ENCODE data around the gene FTH1. TPM values are rescaled to one million over a fixed set of nuclear protein-coding genes. Genes with fewer than 3 reads are reported as not detected.
A peak's percentile ranks its signal among the peaks of the same experiment; 100 is the strongest.
"Not testable (repeated sequence)": the region's sequence is repeated elsewhere in the genome, so short reads cannot be mapped to it uniquely, and the experiment has no call there.

The FTH1 gene
- total RNA-seq: 1,270 TPM

- H3K27me3 ChIP-seq (ENCODE audit: insufficient read depth, low read length): no peaks in the 10 kb centered on the region
- peaks cover 78% of the 10 kb centered on the region for H3K4me1 ChIP-seq (ENCODE audit: insufficient read depth, low read length)
Measured at GRCh38 chr11:61967116-61967923, at the start of gene FTH1. TSS of gene FTH1 (minus strand) at chr11:61967634. CDS start at chr11:61967425, 209 bp downstream.

DNA sequence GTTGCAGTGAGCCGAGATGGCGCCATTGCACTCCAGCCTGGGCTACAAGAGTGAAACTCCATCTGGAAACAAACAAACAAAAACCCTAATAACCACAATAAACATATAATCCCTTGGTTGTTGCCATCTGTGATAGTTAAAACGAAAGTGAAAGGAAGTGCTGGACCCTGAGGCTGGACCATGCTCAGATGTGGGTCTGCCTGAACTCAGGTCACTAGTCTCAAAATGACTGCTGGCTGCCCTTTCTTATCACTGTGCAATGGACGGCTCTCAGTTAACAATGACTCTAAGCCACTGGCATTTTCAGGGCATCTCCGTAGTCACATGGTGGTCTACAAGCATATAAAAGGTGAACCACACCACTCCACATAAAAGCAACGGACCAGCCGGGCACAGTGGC, 48.2 kb upstream of the FTH1 start:
- Histone ChIP-seq H3K27me3 (ENCODE audit: insufficient read depth, low read length) (no peaks in the 10 kb centered on the region), H3K4me3 (ENCODE audit: low read length) (no peak overlapping the region), H3K9me3 (ENCODE audit: low read depth, low read length) (no peaks in the 10 kb centered on the region), H3K4me1 (ENCODE audit: insufficient read depth, low read length) (peaks cover 19% of the 10 kb centered on the region)

More at GRCh38 chr11:61967116-61967923, at the start of gene FTH1:
- Histone ChIP-seq H3K4me3 (ENCODE audit: low read length) (peak within 1 kb of the TSS; percentile 96), H3K9me3 (ENCODE audit: low read depth, low read length) (no peaks in the 10 kb centered on the region)

GRCh38 chr11:62013537-62014476, 46.4 kb upstream of the FTH1 start:
- no peaks in the 10 kb centered on the region for H3K27me3 ChIP-seq (ENCODE audit: insufficient read depth, low read length)

DNA sequence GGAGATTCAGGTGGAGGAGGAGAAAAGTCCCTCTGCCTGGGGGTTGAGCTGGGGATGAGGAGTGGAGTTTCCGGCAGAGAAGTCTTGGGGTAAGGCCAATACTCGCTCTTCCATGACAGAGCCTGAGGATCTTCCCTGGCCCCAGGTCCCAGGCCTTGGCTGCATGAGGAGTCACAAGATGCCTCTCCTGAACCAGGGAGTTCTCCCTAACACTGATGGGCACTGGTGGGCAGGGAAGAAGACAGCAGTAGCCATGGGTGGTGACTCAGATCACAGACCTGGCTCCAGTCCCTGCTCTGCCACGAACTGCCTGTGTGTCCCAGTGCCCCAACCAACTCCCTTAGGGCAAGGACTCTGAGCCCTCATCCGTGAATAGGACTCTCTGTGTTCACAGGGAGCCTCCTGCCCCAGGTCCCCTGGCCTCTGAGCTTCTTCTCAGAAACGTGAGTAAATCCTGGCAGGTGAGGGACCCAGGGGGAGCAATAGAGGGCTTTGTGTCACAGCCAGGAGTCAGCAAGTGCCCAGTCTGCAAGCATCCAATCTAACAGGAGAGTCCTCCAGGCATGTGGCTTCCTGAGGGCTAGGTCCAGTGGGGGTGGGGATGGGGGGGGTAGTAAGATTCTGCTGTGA, 45.5 kb upstream of the FTH1 start:
- no peaks in the 10 kb centered on the region for H3K9me3 ChIP-seq (ENCODE audit: low read depth, low read length)
- no peaks in the 10 kb centered on the region for H3K4me1 ChIP-seq (ENCODE audit: insufficient read depth, low read length)
- no peak overlapping the region for H3K4me3 ChIP-seq (ENCODE audit: low read length)
- H3K27me3 ChIP-seq (ENCODE audit: insufficient read depth, low read length): no peaks in the 10 kb centered on the region

More at GRCh38 chr11:62013537-62014476, 46.4 kb upstream of the FTH1 start:
- H3K4me3 ChIP-seq (ENCODE audit: low read length): no peak overlapping the region
- H3K9me3 ChIP-seq (ENCODE audit: low read depth, low read length): no peaks in the 10 kb centered on the region
- peaks cover 5% of the 10 kb centered on the region for H3K4me1 ChIP-seq (ENCODE audit: insufficient read depth, low read length)

DNA sequence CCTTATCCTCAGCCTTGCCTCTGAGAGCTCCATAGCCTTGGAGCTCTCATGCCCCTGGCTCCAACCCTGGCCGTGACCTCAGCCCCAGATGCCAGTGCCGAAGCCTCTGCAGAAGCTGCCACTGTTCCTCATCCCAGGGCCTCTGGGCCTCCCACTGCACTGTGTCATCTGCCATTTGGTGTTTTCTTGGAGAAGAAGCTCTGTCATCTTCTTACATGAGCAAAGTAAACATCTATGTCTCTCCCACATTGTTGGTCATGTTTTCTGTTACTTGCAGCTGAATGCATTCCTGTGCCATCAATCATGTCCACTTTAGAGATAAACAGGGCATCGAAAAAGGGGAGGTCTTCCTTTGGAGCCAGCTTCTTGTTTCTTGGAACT, 45.0 kb upstream of the FTH1 start:
- Histone ChIP-seq H3K27me3 (ENCODE audit: insufficient read depth, low read length) (no peaks in the 10 kb centered on the region), H3K4me1 (ENCODE audit: insufficient read depth, low read length) (no peaks in the 10 kb centered on the region), H3K4me3 (ENCODE audit: low read length) (no peak overlapping the region), H3K9me3 (ENCODE audit: low read depth, low read length) (no peaks in the 10 kb centered on the region)

GRCh38 chr11:62011881-62012280, 44.4 kb upstream of the FTH1 start:
- Histone ChIP-seq H3K4me1 (ENCODE audit: insufficient read depth, low read length) (no peaks in the 10 kb centered on the region), H3K4me3 (ENCODE audit: low read length) (no peak overlapping the region), H3K27me3 (ENCODE audit: insufficient read depth, low read length) (no peaks in the 10 kb centered on the region), H3K9me3 (ENCODE audit: low read depth, low read length) (no peaks in the 10 kb centered on the region)

DNA sequence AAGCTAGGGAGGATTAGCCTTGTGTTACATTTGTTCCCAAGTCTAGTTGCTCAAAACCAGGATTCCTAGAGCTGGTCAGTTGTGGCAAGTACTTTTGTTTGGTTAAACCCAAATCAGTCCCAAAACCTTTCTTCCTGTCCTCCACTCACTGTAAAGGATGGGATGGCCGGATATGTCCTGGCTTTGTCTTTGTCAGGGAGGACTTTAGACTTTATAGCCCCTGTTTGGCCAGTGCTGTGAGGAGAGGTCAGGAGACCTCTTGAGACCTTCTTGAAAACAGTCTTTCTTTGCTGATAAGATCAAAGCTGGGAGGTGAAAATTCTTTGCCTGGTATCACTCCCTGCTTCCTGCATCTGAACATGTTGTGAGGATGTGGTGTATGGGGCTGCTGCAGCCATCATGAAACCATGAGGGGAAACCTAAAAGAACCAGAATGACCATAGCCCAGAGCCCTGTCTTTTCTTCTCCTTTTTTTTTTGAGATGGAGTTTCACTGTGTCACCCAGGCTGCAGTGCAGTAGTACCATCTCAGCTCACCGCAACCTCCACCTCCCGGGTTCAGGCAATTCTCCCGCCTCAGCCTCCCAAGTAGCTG, 43.6 kb upstream of the FTH1 start:
- Histone ChIP-seq H3K4me3 (ENCODE audit: low read length) (no peak overlapping the region), H3K9me3 (ENCODE audit: low read depth, low read length) (no peaks in the 10 kb centered on the region), H3K4me1 (ENCODE audit: insufficient read depth, low read length) (no peaks in the 10 kb centered on the region), H3K27me3 (ENCODE audit: insufficient read depth, low read length) (no peaks in the 10 kb centered on the region)

- no peak overlapping the region for H3K4me3 ChIP-seq (ENCODE audit: low read length)
- H3K27me3 ChIP-seq (ENCODE audit: insufficient read depth, low read length): no peaks in the 10 kb centered on the region
- H3K4me1 ChIP-seq (ENCODE audit: insufficient read depth, low read length): peaks cover 16% of the 10 kb centered on the region
- H3K9me3 ChIP-seq (ENCODE audit: low read depth, low read length): no peaks in the 10 kb centered on the region
Measured at GRCh38 chr11:62008193-62008592, 40.8 kb upstream of the FTH1 start.

DNA sequence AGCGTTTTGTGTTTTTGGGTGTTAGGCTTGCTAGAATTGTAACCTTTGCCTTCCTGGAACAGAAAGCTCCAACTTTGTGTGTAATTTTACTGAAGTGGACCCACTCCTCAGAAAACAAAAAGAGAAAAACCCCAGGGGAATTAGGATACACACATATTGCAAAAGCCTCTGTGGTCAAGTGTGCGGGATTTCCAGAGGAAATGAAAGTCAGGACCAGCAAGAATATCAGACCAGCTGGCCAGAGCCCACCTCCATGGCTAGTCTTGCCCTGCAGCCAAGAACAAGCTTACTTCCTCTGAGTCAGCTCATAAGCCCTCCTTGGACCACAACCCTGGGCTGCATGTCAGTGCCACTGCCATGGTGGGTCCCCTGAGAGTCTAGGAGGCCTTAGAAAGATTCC, 37.0 kb upstream of the FTH1 start:
- peaks cover under 1% of the 10 kb centered on the region for H3K9me3 ChIP-seq (ENCODE audit: low read depth, low read length)
- H3K4me1 ChIP-seq (ENCODE audit: insufficient read depth, low read length): peaks cover 16% of the 10 kb centered on the region
- H3K4me3 ChIP-seq (ENCODE audit: low read length): no peak overlapping the region
- H3K27me3 ChIP-seq (ENCODE audit: insufficient read depth, low read length): no peaks in the 10 kb centered on the region

DNA sequence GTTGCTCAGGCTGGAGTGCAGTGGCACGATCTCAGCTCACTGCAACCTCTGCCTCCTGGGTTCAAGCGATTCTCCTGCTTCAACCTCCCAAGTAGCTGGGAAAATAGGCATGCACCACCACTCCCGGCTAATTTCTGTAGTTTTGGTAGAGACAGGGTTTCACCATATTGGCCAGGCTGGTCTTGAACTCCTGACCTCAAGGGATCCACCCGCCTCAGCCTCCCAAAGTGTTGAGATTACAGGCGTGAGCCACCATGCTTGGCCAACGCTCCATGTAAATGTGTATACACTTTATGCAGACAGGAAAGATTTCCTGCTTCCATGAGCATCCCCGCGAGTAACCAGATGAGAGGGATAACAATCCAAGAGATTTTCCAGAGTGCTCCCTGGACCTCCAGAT, 34.8 kb upstream of the FTH1 start:
- H3K4me1 ChIP-seq (ENCODE audit: insufficient read depth, low read length): peaks cover 16% of the 10 kb centered on the region
- not testable (repeated sequence) for H3K9me3 ChIP-seq (ENCODE audit: low read depth, low read length); H3K4me3 ChIP-seq (ENCODE audit: low read length); H3K27me3 ChIP-seq (ENCODE audit: insufficient read depth, low read length)

- Histone ChIP-seq H3K27me3 (ENCODE audit: insufficient read depth, low read length) (no peaks in the 10 kb centered on the region), H3K9me3 (ENCODE audit: low read depth, low read length) (peaks cover 6% of the 10 kb centered on the region), H3K4me1 (ENCODE audit: insufficient read depth, low read length) (peaks cover 16% of the 10 kb centered on the region), H3K4me3 (ENCODE audit: low read length) (no peak overlapping the region)
Measured at GRCh38 chr11:62001450-62002191, 34.2 kb upstream of the FTH1 start.

DNA sequence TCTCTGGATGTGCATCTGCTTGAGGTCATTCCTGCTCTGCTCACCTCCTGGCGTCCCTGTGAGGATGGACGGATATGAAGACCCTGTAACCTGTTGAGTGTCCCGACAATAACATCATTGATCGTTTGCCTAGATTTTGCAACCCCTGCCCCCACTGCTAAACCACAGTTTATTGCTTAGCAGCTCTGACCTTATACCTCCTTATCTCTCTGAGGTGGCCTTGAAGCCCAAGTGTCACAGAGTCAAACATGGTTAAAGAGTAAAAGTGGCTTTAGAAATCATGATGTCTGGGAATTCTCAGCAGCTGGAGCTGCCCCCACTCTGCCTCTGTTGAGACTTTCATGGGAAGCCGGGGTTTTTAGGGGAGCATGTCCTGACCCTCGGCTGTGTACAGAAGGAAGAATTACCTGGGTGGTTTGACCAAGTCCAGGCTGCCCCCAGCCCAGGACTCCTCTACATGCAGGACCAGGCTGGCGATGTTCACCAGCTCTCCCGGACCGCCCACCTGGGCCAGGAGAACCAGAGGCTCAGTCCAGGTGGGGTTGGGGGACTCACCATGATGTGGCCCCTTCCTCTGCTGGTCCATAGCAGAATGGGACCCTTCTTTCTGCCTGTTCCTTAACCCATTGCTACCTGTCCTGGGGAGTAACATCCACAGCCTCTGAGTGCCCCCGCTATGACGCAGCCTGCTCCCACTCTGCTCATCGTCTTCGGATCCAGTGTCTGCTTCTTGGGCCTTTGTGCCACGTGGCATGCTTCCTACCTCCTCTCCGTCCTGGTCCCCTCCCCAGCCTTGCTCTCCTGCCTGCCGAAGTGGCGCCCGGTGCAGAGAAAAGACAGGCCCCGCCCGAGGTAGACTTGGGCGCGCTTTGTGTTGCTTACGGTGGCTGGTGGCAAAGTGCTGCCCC, 33.4 kb upstream of the FTH1 start:
- Histone ChIP-seq H3K9me3 (ENCODE audit: low read depth, low read length) (peaks cover 6% of the 10 kb centered on the region), H3K4me3 (ENCODE audit: low read length) (no peak overlapping the region), H3K27me3 (ENCODE audit: insufficient read depth, low read length) (no peaks in the 10 kb centered on the region), H3K4me1 (ENCODE audit: insufficient read depth, low read length) (peaks cover 16% of the 10 kb centered on the region)

DNA sequence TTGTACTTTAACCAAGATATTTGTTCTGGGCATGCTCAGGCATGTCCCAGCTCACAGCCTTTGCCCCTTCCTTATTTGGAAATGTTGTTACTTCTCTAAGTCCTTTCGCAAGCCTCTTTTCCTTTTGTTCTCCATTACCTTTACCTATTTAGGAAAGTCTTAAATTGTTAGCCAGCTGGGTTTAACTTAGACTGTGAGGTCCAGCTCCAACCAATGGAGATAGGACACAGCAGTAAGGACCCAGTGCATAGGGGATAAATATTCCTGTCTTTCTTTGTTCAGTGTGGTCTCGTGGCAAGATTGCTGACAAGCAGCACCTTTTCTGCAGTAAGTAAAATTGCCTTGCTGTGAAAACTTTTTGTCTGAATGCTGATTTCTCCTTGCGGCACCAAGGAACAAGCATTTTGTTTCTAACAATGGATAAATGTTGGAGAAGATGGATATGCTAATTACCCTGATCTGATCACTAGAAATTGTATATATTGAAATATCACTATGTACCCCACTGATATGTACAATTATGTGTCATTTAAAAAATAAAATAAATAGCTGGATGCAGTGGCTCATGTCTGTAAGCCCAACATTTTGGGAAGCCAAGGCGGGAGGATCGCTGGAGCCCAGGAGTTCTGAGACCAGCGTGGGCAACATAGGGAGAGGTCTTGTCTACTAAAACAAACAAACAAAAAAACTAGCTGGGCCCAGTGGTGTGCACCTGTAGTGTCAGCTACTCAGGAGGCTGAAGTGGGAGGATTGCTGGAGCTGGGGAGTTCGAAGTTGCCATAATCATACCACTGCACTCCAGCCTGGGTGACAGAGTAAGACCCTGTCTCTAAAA, 31.9 kb upstream of the FTH1 start:
- peaks cover 6% of the 10 kb centered on the region for H3K9me3 ChIP-seq (ENCODE audit: low read depth, low read length)
- H3K4me1 ChIP-seq (ENCODE audit: insufficient read depth, low read length): peaks cover 2% of the 10 kb centered on the region
- H3K27me3 ChIP-seq (ENCODE audit: insufficient read depth, low read length): no peaks in the 10 kb centered on the region
- H3K4me3 ChIP-seq (ENCODE audit: low read length): no peak overlapping the region
